K562 (cell line): Measurements from ENCODE around the gene ANO4. TPM values are rescaled to one million over a fixed set of nuclear protein-coding genes. Genes with fewer than 3 reads are reported as not detected.

ENCODE experiments used
- ATAC-seq: fragments of 200-7000 bp; cut with Tn5 transposase; 3 replicates; pipeline ENCODE4 v1.9.1; 2020; ENCODE audit warnings: moderate library complexity
- BruUV-seq: library from RNA; stranded (reverse); fragments of 400-500 nt; replicated peaks from 2 replicates; lab custom pipeline; 2021; lab: Mats Ljungman, UMichigan
- CTCF ChIA-PET: fragments of 300-600 bp; formaldehyde crosslinking; extraction: SDS; loops from one replicate; lab custom pipeline; 2021; ENCODE audit warnings: low intra/inter-chr PET ratio; lab: Yijun Ruan, JAX
- POLR2A ChIA-PET: fragments of 300-600, 350-650 bp; sonication (Branson Sonifier 250); formaldehyde crosslinking; extraction: SDS; loops from one replicate; lab custom pipeline; 2021; ENCODE audit warnings: antibody characterized with exemption, inconsistent platforms; lab: Yijun Ruan, JAX
- DNase-seq, 4 experiments: peaks; one replicate each; pipeline versions ENCODE4 v3.0.0 to v3.0.0-alpha.2; 2011 to 2018; ENCODE audit warnings: low spot score in 3 of 4, mixed read lengths in 3 of 4; ENCODE audit errors: extremely low read depth in 1 of 4
- FAIRE-seq: peaks from 2 replicates; lab custom pipeline; 2011; peaks lifted over from hg19 to GRCh38; lab: Jason Lieb, UNC
- H2AFZ ChIP-seq: 2 replicates; pipeline ENCODE4 v1.6.0; 2011; ENCODE audit warnings: low read depth, low read length, control low read depth, inconsistent platforms
- H3K27ac ChIP-seq: fragments of 200-600 bp; 3 replicates; pipeline ENCODE4 v1.8.0; 2011; ENCODE audit warnings: low read depth, mild to moderate bottlenecking, control low read depth, inconsistent platforms, low read length, moderate library complexity, mixed read lengths; ENCODE audit errors: extremely low read depth
- H3K27me3 ChIP-seq, 2 experiments: fragments of 300-600 bp in 1 of 2; 2 replicates in 1 of 2; 3 replicates in 1 of 2; pipeline versions ENCODE4 v1.6.0 to v1.8.0; 2011; ENCODE audit warnings: inconsistent platforms in 2 of 2, low read length in 2 of 2, mild to moderate bottlenecking in 1 of 2, mixed read lengths in 1 of 2, moderate library complexity in 1 of 2; ENCODE audit not compliant: control insufficient read depth in 2 of 2, insufficient read depth in 2 of 2
- H3K36me3 ChIP-seq: fragments of 300-600 bp; 3 replicates; pipeline ENCODE4 v1.8.0; 2011; ENCODE audit warnings: mild to moderate bottlenecking, low read length, inconsistent platforms; ENCODE audit not compliant: control insufficient read depth, insufficient read depth
- H3K4me1 ChIP-seq, 2 experiments: fragments of 200-600 bp in 1 of 2; replicated peaks in 1 of 2; 2 replicates in 1 of 2; 3 replicates in 1 of 2; pipeline versions ENCODE4 v1.5.1 to v1.8.0; 2011; ENCODE audit warnings: inconsistent platforms in 2 of 2, low read length in 2 of 2, mild to moderate bottlenecking in 1 of 2, mixed read lengths in 1 of 2, moderate library complexity in 1 of 2; ENCODE audit not compliant: control insufficient read depth in 2 of 2, insufficient read depth in 2 of 2
- H3K4me2 ChIP-seq: 2 replicates; pipeline ENCODE4 v1.6.1; 2011; ENCODE audit warnings: low read length, control low read depth, inconsistent platforms, mixed read lengths; ENCODE audit not compliant: insufficient read depth
- H3K4me3 ChIP-seq: fragments of 200-600 bp; sonication (generic), shearing (Covaris generic); 2 replicates; pipeline ENCODE4 v1.5.1; 2016; ENCODE audit warnings: control low read depth, inconsistent platforms
- H3K79me2 ChIP-seq: fragments of 200-600 bp; 3 replicates; pipeline ENCODE4 v1.8.0; 2011; ENCODE audit warnings: low read length, inconsistent platforms; ENCODE audit not compliant: control insufficient read depth, insufficient read depth
- H3K9ac ChIP-seq, 2 experiments: 2 replicates each; pipeline versions ENCODE4 v1.6.0 to v1.6.1; 2011; ENCODE audit warnings: low read depth in 2 of 2, low read length in 2 of 2, control low read depth in 1 of 2, inconsistent platforms in 1 of 2, mild to moderate bottlenecking in 1 of 2, mixed read lengths in 1 of 2; ENCODE audit not compliant: insufficient read depth in 1 of 2
- H3K9me1 ChIP-seq: one replicate; pipeline ENCODE4 v1.6.0; 2011; ENCODE audit warnings: inconsistent platforms, mild to moderate bottlenecking, low read length, moderate library complexity; ENCODE audit not compliant: control insufficient read depth, insufficient read depth
- H3K9me3 ChIP-seq: replicated peaks from 2 replicates; pipeline ENCODE4 v1.5.1; 2011; ENCODE audit warnings: low read depth, low read length, inconsistent platforms; ENCODE audit not compliant: control insufficient read depth, insufficient read depth
- H4K20me1 ChIP-seq: replicated peaks from 2 replicates; pipeline ENCODE4 v1.6.1; 2011; ENCODE audit warnings: low read length, inconsistent platforms, mixed read lengths; ENCODE audit not compliant: control insufficient read depth, insufficient read depth
- GTF2A2 ChIP-seq: IDR thresholded peaks from 2 replicates; pipeline ENCODE4 v1.6.1; 2016; ENCODE audit warnings: mild to moderate bottlenecking, missing genetic modification characterization, missing compliant biosample characterization
- NEUROD1 ChIP-seq: fragments of 150-350 bp; IDR thresholded peaks from 2 replicates; pipeline ENCODE4 v1.6.1; 2014; ENCODE audit warnings: borderline replicate concordance, low read length, low read depth; ENCODE audit not compliant: partially characterized antibody
- SAFB2 ChIP-seq: fragments of 200-400 bp; formaldehyde crosslinking; IDR thresholded peaks from 2 replicates; pipeline ENCODE4 v1.6.1; 2018; ENCODE audit warnings: borderline replicate concordance, low read length, low read depth, moderate library complexity; ENCODE audit not compliant: severe bottlenecking
- SMARCC2 ChIP-seq: fragments of 450-650 bp; IDR thresholded peaks from 2 replicates; pipeline ENCODE4 v1.6.1; 2017; ENCODE audit warnings: antibody characterized with exemption, moderate library complexity, mild to moderate bottlenecking, low read depth
- ZNF263 ChIP-seq: sonication (generic); formaldehyde crosslinking; IDR thresholded peaks from 2 replicates; pipeline ENCODE4 v1.8.0; 2022; ENCODE audit warnings: mild to moderate bottlenecking, missing genetic modification reagents, borderline replicate concordance
- WGBS: fragments of 100-300 bp; shearing (Covaris generic); methylation state at CpG from one replicate; pipeline ENCODE4 v1.1.6; 2016; ENCODE audit warnings: low coverage, mixed read lengths; ENCODE audit not compliant: insufficient coverage; ENCODE audit errors: missing lambda C conversion rate; 5-methylcytosine and 5-hydroxymethylcytosine counted together
- in situ Hi-C: fragments of 300-500 bp; cut with MboI; formaldehyde crosslinking; loops from 4 replicates; pipeline ENCODE4 v1.15.0; 2018; ENCODE audit warnings: inconsistent platforms, mixed read lengths
- intact Hi-C: fragments of 100-400 bp; cut with micrococcal nuclease; formaldehyde crosslinking; loops from 2 replicates; pipeline ENCODE4 v1.14.2; 2022
- polyA plus RNA-seq, 8 experiments: library from polyadenylated mRNA; depleted of rRNA in 4 of 8; stranded (reverse) in 5 of 8; unstranded in 3 of 8; fragments of >200 nt; fragmentation: Nextera tagmentation in 2 of 8; fragmentation: Illumina TruSeq in 1 of 8; extraction: Ambion mirVana in 2 of 8; extraction: Trizol in 1 of 8; gene quantifications; 2 replicates each; pipeline versions ENCODE4 v1.2.1 to v1.2.3, GENCODE V29; 2011 to 2014; ENCODE audit warnings: inconsistent platforms in 1 of 8, missing spikeins in 1 of 8
- total RNA-seq, 7 experiments: library from RNA; depleted of rRNA in 6 of 7; stranded (reverse); fragments of >200 nt in 6 of 7; fragmentation: Illumina TruSeq in 2 of 7; extraction: Trizol in 2 of 7; gene quantifications; 2 replicates each; pipeline versions ENCODE4 v1.2.1 to v1.2.3, GENCODE V29; 2011 to 2021; ENCODE audit warnings: low replicate concordance in 1 of 7
- TF ChIP-seq, protein P1 (sequence below), 2 experiments: fragments of 200-800 bp in 1 of 2; sonication (Bioruptor generic) in 1 of 2; sonication (generic) in 1 of 2; formaldehyde crosslinking in 1 of 2; IDR thresholded peaks in 1 of 2; conservative IDR thresholded peaks in 1 of 2; 2 replicates each; pipeline versions ENCODE4 v1.5.0 to v1.6.1; 2016 to 2020; ENCODE audit warnings: missing compliant biosample characterization in 1 of 2, missing genetic modification characterization in 1 of 2, missing genetic modification reagents in 1 of 2
- TF ChIP-seq, protein P2 (sequence below), 2 experiments: fragments of 450-650 bp in 1 of 2; sonication (generic) in 1 of 2; formaldehyde crosslinking in 1 of 2; IDR thresholded peaks; 2 replicates each; pipeline versions ENCODE4 v1.7.1 to v1.9.0; 2016 to 2022; ENCODE audit warnings: inconsistent platforms in 1 of 2, mild to moderate bottlenecking in 1 of 2, missing genetic modification reagents in 1 of 2

Gene ANO4
- total and polyA plus RNA-seq, 9 of the 15 experiments (the other 6 are each of a cell fraction or from before 2014, with no cell fraction given): not detected

- no peak for TF ChIP-seq SAFB2
- TF ChIP-seq, protein P1, sequence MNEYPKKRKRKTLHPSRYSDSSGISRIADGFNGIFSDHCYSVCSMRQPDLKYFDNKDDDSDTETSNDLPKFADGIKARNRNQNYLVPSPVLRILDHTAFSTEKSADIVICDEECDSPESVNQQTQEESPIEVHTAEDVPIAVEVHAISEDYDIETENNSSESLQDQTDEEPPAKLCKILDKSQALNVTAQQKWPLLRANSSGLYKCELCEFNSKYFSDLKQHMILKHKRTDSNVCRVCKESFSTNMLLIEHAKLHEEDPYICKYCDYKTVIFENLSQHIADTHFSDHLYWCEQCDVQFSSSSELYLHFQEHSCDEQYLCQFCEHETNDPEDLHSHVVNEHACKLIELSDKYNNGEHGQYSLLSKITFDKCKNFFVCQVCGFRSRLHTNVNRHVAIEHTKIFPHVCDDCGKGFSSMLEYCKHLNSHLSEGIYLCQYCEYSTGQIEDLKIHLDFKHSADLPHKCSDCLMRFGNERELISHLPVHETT (CRISPR knock-in tag; conservative IDR thresholded peaks at IDR 0.05 in 1 of 2, IDR thresholded peaks at IDR 0.05 in 1 of 2): no peak
Observed at GRCh38 chr12:100904270-100904669, 109.7 kb downstream of the ANO4 start (continued).

DNA sequence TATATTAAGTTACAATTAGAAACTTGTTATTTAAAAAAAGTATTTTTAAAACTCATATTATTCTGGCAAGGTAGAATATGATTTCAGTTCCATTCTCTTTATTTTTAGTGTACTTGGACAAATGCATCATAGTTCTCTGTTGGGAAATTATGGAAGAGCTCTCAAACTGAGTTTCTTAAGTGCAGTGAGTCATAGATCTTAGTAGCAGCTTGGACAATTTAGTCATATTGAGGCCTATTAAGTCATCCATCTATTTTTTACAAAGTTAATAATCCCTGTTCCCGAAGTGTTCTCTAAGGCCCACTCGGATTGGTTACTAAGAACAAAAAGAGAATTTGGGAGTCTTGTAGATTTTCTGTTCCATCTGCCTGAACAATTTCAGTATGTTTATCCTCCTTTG is 113.9 kb downstream of the ANO4 start:
- in situ Hi-C loops: no loop called here
- Histone ChIP-seq H3K79me2 (no peaks in the 10 kb centered on the region), H3K9me3 (no peaks in the 10 kb centered on the region), H3K4me1 (no peaks in the 10 kb centered on the region), H4K20me1 (no peaks in the 10 kb centered on the region), H2AFZ (no peak overlapping the region), H3K9ac (no peak overlapping the region), H3K27me3 (no peaks in the 10 kb centered on the region), H3K4me3 (no peak overlapping the region), H3K9me1 (no peaks in the 10 kb centered on the region), H3K36me3 (no peaks in the 10 kb centered on the region), H3K27ac (no peak overlapping the region), H3K4me2 (no peak overlapping the region)
- ATAC-seq (no peak), FAIRE-seq (no peak), DNase-seq (no peak)
- CTCF ChIA-PET: no interaction called here
- 3% methylated on average over 2 of the region's 2 CpGs for WGBS
- no TSS peak for BruUV-seq
- intact Hi-C loops: no loop called here
- POLR2A ChIA-PET: no interaction called here
- TF ChIP-seq, protein P2, sequence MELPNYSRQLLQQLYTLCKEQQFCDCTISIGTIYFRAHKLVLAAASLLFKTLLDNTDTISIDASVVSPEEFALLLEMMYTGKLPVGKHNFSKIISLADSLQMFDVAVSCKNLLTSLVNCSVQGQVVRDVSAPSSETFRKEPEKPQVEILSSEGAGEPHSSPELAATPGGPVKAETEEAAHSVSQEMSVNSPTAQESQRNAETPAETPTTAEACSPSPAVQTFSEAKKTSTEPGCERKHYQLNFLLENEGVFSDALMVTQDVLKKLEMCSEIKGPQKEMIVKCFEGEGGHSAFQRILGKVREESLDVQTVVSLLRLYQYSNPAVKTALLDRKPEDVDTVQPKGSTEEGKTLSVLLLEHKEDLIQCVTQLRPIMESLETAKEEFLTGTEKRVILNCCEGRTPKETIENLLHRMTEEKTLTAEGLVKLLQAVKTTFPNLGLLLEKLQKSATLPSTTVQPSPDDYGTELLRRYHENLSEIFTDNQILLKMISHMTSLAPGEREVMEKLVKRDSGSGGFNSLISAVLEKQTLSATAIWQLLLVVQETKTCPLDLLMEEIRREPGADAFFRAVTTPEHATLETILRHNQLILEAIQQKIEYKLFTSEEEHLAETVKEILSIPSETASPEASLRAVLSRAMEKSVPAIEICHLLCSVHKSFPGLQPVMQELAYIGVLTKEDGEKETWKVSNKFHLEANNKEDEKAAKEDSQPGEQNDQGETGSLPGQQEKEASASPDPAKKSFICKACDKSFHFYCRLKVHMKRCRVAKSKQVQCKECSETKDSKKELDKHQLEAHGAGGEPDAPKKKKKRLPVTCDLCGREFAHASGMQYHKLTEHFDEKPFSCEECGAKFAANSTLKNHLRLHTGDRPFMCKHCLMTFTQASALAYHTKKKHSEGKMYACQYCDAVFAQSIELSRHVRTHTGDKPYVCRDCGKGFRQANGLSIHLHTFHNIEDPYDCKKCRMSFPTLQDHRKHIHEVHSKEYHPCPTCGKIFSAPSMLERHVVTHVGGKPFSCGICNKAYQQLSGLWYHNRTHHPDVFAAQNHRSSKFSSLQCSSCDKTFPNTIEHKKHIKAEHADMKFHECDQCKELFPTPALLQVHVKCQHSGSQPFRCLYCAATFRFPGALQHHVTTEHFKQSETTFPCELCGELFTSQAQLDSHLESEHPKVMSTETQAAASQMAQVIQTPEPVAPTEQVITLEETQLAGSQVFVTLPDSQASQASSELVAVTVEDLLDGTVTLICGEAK (IDR thresholded peaks at IDR 0.05): no peak
- TF ChIP-seq, protein P2 (CRISPR knock-in tag; IDR thresholded peaks at IDR 0.05): no peak
- no peak for TF ChIP-seq SMARCC2
- no peak for TF ChIP-seq ZNF263 (CRISPR knock-in tag)
- TF ChIP-seq NEUROD1: no peak
- TF ChIP-seq GTF2A2 (tag): no peak
